NT2/D1 (cell line): ENCODE measurements around the gene ERBB2.

Experiments
- SUZ12 ChIP-seq: IDR thresholded peaks from 2 replicates; pipeline ENCODE4 v1.6.1; 2011; ENCODE audit not compliant: insufficient read length, insufficient read depth; ENCODE audit errors: extremely low read depth
- YY1 ChIP-seq: IDR thresholded peaks from 2 replicates; pipeline ENCODE4 v1.6.1; 2011; ENCODE audit not compliant: insufficient read length, insufficient read depth
- ZNF274 ChIP-seq: IDR thresholded peaks from 2 replicates; pipeline ENCODE4 v1.6.1; 2011; ENCODE audit warnings: mild to moderate bottlenecking, low read depth, low read length

- TF ChIP-seq YY1 (no peak), ZNF274 (no peak), SUZ12 (no peak)
Observed at GRCh38 chr17:39704821-39705551, 5.1 kb downstream of the ERBB2 start.
